Mucosa of stomach (tissue), 1 donor: ENCODE measurements around the gene IFFO2.

ENCODE experiments used
- H3K27me3 ChIP-seq: one replicate; pipeline ENCODE4 v1.7.0; 2013; ENCODE audit warnings: mild to moderate bottlenecking, low read length; ENCODE audit not compliant: control insufficient read depth, insufficient read depth
- H3K36me3 ChIP-seq: one replicate; pipeline ENCODE4 v1.7.0; 2013; ENCODE audit warnings: low read length; ENCODE audit not compliant: control insufficient read depth, insufficient read depth
- H3K4me1 ChIP-seq: one replicate; pipeline ENCODE4 v1.7.0; 2013; ENCODE audit warnings: mild to moderate bottlenecking, low read length; ENCODE audit not compliant: control insufficient read depth, insufficient read depth
- H3K4me3 ChIP-seq: one replicate; pipeline ENCODE4 v1.7.0; 2013; ENCODE audit warnings: low read length
- H3K9ac ChIP-seq: one replicate; pipeline ENCODE4 v1.7.0; 2013; ENCODE audit warnings: mild to moderate bottlenecking, low read length, moderate library complexity
- H3K9me3 ChIP-seq: one replicate; pipeline ENCODE4 v1.7.0; 2013; ENCODE audit warnings: mild to moderate bottlenecking, low read length, moderate library complexity; ENCODE audit not compliant: control insufficient read depth
- donor health status: Pancreatic carcinoma.

IFFO2 gene

GRCh38 chr1:18955441-18956192 is 859 bp downstream of the IFFO2 start:
- Histone ChIP-seq H3K9ac (no peak overlapping the region), H3K4me1 (peaks cover 22% of the 10 kb centered on the region), H3K36me3 (no peaks in the 10 kb centered on the region), H3K27me3 (peaks cover 13% of the 10 kb centered on the region), H3K9me3 (no peaks in the 10 kb centered on the region), H3K4me3 (no peak overlapping the region)

GRCh38 chr1:18955131-18955440 is 1.4 kb downstream of the IFFO2 start:
- no peaks in the 10 kb centered on the region for H3K9me3 ChIP-seq
- peaks cover 22% of the 10 kb centered on the region for H3K4me1 ChIP-seq
- no peak overlapping the region for H3K9ac ChIP-seq
- no peaks in the 10 kb centered on the region for H3K36me3 ChIP-seq
- H3K4me3 ChIP-seq = no peak overlapping the region
- H3K27me3 ChIP-seq = peaks cover 13% of the 10 kb centered on the region

GRCh38 chr1:18954270-18955071 is 2.0 kb downstream of the IFFO2 start:
- H3K4me3 ChIP-seq = no peak overlapping the region
- peaks cover 13% of the 10 kb centered on the region for H3K27me3 ChIP-seq
- no peaks in the 10 kb centered on the region for H3K9me3 ChIP-seq
- H3K36me3 ChIP-seq = no peaks in the 10 kb centered on the region
- no peak overlapping the region for H3K9ac ChIP-seq
- H3K4me1 ChIP-seq = peaks cover 26% of the 10 kb centered on the region

GRCh38 chr1:18953731-18954231 is 2.7 kb downstream of the IFFO2 start:
- H3K4me3 ChIP-seq = no peak overlapping the region
- no peak overlapping the region for H3K9ac ChIP-seq
- peaks cover 13% of the 10 kb centered on the region for H3K27me3 ChIP-seq
- peaks cover 33% of the 10 kb centered on the region for H3K4me1 ChIP-seq
- H3K9me3 ChIP-seq = no peaks in the 10 kb centered on the region
- H3K36me3 ChIP-seq = no peaks in the 10 kb centered on the region

- no peak overlapping the region for H3K4me3 ChIP-seq
- peaks cover 43% of the 10 kb centered on the region for H3K4me1 ChIP-seq
- H3K9me3 ChIP-seq = no peaks in the 10 kb centered on the region
- H3K27me3 ChIP-seq = peaks cover 5% of the 10 kb centered on the region
- H3K36me3 ChIP-seq = no peaks in the 10 kb centered on the region
- H3K9ac ChIP-seq = peak overlapping the region; percentile 13
Observed at GRCh38 chr1:18951818-18952391, 4.6 kb downstream of the IFFO2 start.

- Histone ChIP-seq H3K4me3 (no peak overlapping the region), H3K9ac (peak overlapping the region; percentile 13), H3K27me3 (peaks cover 4% of the 10 kb centered on the region), H3K9me3 (no peaks in the 10 kb centered on the region), H3K36me3 (no peaks in the 10 kb centered on the region), H3K4me1 (peaks cover 44% of the 10 kb centered on the region)
Observed at GRCh38 chr1:18951416-18951815, 5.1 kb downstream of the IFFO2 start.

- peak overlapping the region; percentile 58 for H3K9ac ChIP-seq
- H3K4me1 ChIP-seq = peaks cover 48% of the 10 kb centered on the region
- no peaks in the 10 kb centered on the region for H3K36me3 ChIP-seq
- H3K4me3 ChIP-seq = no peak overlapping the region
- no peaks in the 10 kb centered on the region for H3K9me3 ChIP-seq
- H3K27me3 ChIP-seq = peaks cover 4% of the 10 kb centered on the region
Observed at GRCh38 chr1:18950401-18951026, 6.0 kb downstream of the IFFO2 start.

GRCh38 chr1:18949686-18950400 is 6.6 kb downstream of the IFFO2 start:
- Histone ChIP-seq H3K9me3 (no peaks in the 10 kb centered on the region), H3K27me3 (peaks cover 4% of the 10 kb centered on the region), H3K4me1 (peaks cover 46% of the 10 kb centered on the region), H3K36me3 (no peaks in the 10 kb centered on the region), H3K9ac (peak overlapping the region; percentile 58), H3K4me3 (no peak overlapping the region)

- peaks cover 38% of the 10 kb centered on the region for H3K4me1 ChIP-seq
- no peaks in the 10 kb centered on the region for H3K27me3 ChIP-seq
- H3K4me3 ChIP-seq = no peak overlapping the region
- no peaks in the 10 kb centered on the region for H3K36me3 ChIP-seq
- peak overlapping the region; percentile 58 for H3K9ac ChIP-seq
- no peaks in the 10 kb centered on the region for H3K9me3 ChIP-seq
Observed at GRCh38 chr1:18948913-18949685, 7.4 kb downstream of the IFFO2 start.

- no peaks in the 10 kb centered on the region for H3K36me3 ChIP-seq
- no peaks in the 10 kb centered on the region for H3K27me3 ChIP-seq
- H3K9me3 ChIP-seq = no peaks in the 10 kb centered on the region
- H3K4me3 ChIP-seq = no peak overlapping the region
- no peak overlapping the region for H3K9ac ChIP-seq
- H3K4me1 ChIP-seq = peaks cover 36% of the 10 kb centered on the region
Observed at GRCh38 chr1:18948048-18948912, 8.2 kb downstream of the IFFO2 start.
